IPS DF 4.7 (cell line): Measurements from ENCODE around the gene FAM168A.
"Not testable (repeated sequence)": the region's sequence is repeated elsewhere in the genome, so short reads cannot be mapped to it uniquely, and the experiment has no call there.

Experiments used
- DNase-seq: peaks from one replicate; pipeline ENCODE4 v3.0.0-alpha.2; 2013; ENCODE audit warnings: low spot score; ENCODE audit errors: extremely low read depth

The FAM168A gene

GRCh38 chr11:73470036-73470612 lies 127.8 kb downstream of the FAM168A start:
- DNase-seq, result not testable (repeated sequence)

GRCh38 chr11:73469401-73469800 lies 128.5 kb downstream of the FAM168A start:
- no peak for DNase-seq

GRCh38 chr11:73468590-73469161 lies 129.2 kb downstream of the FAM168A start:
- no peak for DNase-seq

- no peak for DNase-seq
Observed at GRCh38 chr11:73467505-73467904, 130.4 kb downstream of the FAM168A start.

- DNase-seq, result no peak
Observed at GRCh38 chr11:73466643-73467042, 131.3 kb downstream of the FAM168A start.

GRCh38 chr11:73465871-73466270 lies 132.0 kb downstream of the FAM168A start:
- DNase-seq, result no peak

- no peak for DNase-seq
Observed at GRCh38 chr11:73465023-73465675, 132.8 kb downstream of the FAM168A start.

- no peak for DNase-seq
Observed at GRCh38 chr11:73464347-73464746, 133.6 kb downstream of the FAM168A start.

GRCh38 chr11:73463359-73463758 lies 134.6 kb downstream of the FAM168A start:
- DNase-seq, result no peak

GRCh38 chr11:73461964-73462363 lies 135.9 kb downstream of the FAM168A start:
- DNase-seq, result no peak

- DNase-seq, result no peak
Observed at GRCh38 chr11:73461335-73461840, 136.5 kb downstream of the FAM168A start.

GRCh38 chr11:73458201-73458600 lies 139.7 kb downstream of the FAM168A start:
- DNase-seq, result no peak

GRCh38 chr11:73454987-73455386 lies 142.9 kb downstream of the FAM168A start:
- DNase-seq, result no peak

GRCh38 chr11:73453562-73453961 lies 144.3 kb downstream of the FAM168A start:
- DNase-seq, result no peak

GRCh38 chr11:73452726-73453125 lies 145.2 kb downstream of the FAM168A start:
- DNase-seq, result no peak

GRCh38 chr11:73451896-73452295 lies 146.0 kb downstream of the FAM168A start:
- DNase-seq, result no peak

- no peak for DNase-seq
Observed at GRCh38 chr11:73446766-73447165, 151.1 kb downstream of the FAM168A start.

GRCh38 chr11:73445980-73446379 lies 151.9 kb downstream of the FAM168A start:
- no peak for DNase-seq

GRCh38 chr11:73439002-73439843 lies 158.7 kb downstream of the FAM168A start:
- DNase-seq, result no peak

- not testable (repeated sequence) for DNase-seq
Observed at GRCh38 chr11:73436859-73437258, 161.1 kb downstream of the FAM168A start.

GRCh38 chr11:73431396-73431795 lies 166.5 kb downstream of the FAM168A start:
- DNase-seq, result no peak

- DNase-seq, result no peak
Observed at GRCh38 chr11:73430326-73430725, 167.6 kb downstream of the FAM168A start.
